Right cardiac atrium (tissue), 5 donors: ENCODE results near the gene RAET1G. TPM values are rescaled to one million over a fixed set of nuclear protein-coding genes. Genes with fewer than 3 reads are reported as not detected.

Experiments used
- polyA plus RNA-seq: library from polyadenylated mRNA; stranded (reverse); fragments of 200-250 nt; gene quantifications from one replicate; pipeline ENCODE4 v1.2.3, GENCODE V29; 2013
- total RNA-seq, 4 donors: library from RNA; stranded (reverse); fragmentation: NEBNext Ultra II Directional; extraction: Animal tissue kit (Norgen Biotek cat#: 25700); gene quantifications; one replicate each; pipeline ENCODE4 v1.2.1, GENCODE V29; 2021
- donor health status: healthy with polysubstance abuse.
- donor health status: DM: no; HTN: yes; CAD: no.
- donor health status: DM: no; HTN: no; CAD: no.
- donor health status: DM: no; HTN: yes; CAD: no; lungs with severe emphysema.
- donor health status: DM: yes; HTN: yes; CAD: no.

The RAET1G gene
- total and polyA plus RNA-seq, 5 donors = 0.20 to 0.43 TPM; not detected in 3

Other genes starting within 250 kb of the RAET1G start
- gene LATS1, start 205.0 kb downstream of the RAET1G start, total RNA-seq = 10 to 100 TPM; 13.5 to 19.0 (median 14.5) TPM
- 4.8 TPM for gene LATS1, start 205.0 kb downstream of the RAET1G start, polyA plus RNA-seq
- gene NUP43, start 176.6 kb downstream of the RAET1G start, total RNA-seq = 10 to 100 TPM; 22.5 to 24.9 (median 23.6) TPM
- 11.8 TPM for gene NUP43, start 176.6 kb downstream of the RAET1G start, polyA plus RNA-seq
- 100 to 1,000 TPM; 107 to 114 (median 111) TPM for gene PCMT1, start 173.4 kb downstream of the RAET1G start, total RNA-seq
- 96.4 TPM for gene PCMT1, start 173.4 kb downstream of the RAET1G start, polyA plus RNA-seq
- 10 to 100 TPM; 16.8 to 36.6 (median 23.5) TPM for gene LRP11, start 58.8 kb downstream of the RAET1G start, total RNA-seq
- gene LRP11, start 58.8 kb downstream of the RAET1G start, polyA plus RNA-seq = 11.5 TPM
- gene RAET1E, start 25.0 kb downstream of the RAET1G start, total RNA-seq = under 1 TPM; 0.17 to 0.45 (median 0.39) TPM
- gene RAET1E, start 25.0 kb downstream of the RAET1G start, polyA plus RNA-seq = 0.41 TPM
- gene ULBP2, start 18.9 kb upstream of the RAET1G start, total RNA-seq = 1 to 10 TPM in 3 of 4 donors, under 1 TPM in 1; 0.31 to 1.2 (median 1.1) TPM
- 1.1 TPM for gene ULBP2, start 18.9 kb upstream of the RAET1G start, polyA plus RNA-seq
- under 1 TPM in 3 of 4 donors, not detected in 1; 0.20 to 0.22 (median 0.21) TPM for gene ULBP1, start 40.8 kb upstream of the RAET1G start, total RNA-seq
- 0.20 TPM for gene ULBP1, start 40.8 kb upstream of the RAET1G start, polyA plus RNA-seq
- gene RAET1L, start 102.4 kb upstream of the RAET1G start, total RNA-seq = not detected
- gene RAET1L, start 102.4 kb upstream of the RAET1G start, polyA plus RNA-seq = not detected
- gene ULBP3, start 146.0 kb upstream of the RAET1G start, total RNA-seq = 1 to 10 TPM; 1.1 to 2.4 (median 1.5) TPM
- 0.43 TPM for gene ULBP3, start 146.0 kb upstream of the RAET1G start, polyA plus RNA-seq
- gene PPP1R14C, start 219.9 kb upstream of the RAET1G start, total RNA-seq = 100 to 1,000 TPM in 3 of 4 donors, 10 to 100 TPM in 1; 90.7 to 170 (median 103) TPM
- 92.8 TPM for gene PPP1R14C, start 219.9 kb upstream of the RAET1G start, polyA plus RNA-seq